ENCODE measurements around the gene HGFAC.

Gene HGFAC

GRCh38 chr4:3465698-3466671 is 24.2 kb downstream of the HGFAC start:
- H3K4me3 ChIP-seq (ENCODE audit: low read depth in 1 of 5, low read length in 5 of 5) = no peak overlapping the region

GRCh38 chr4:3466691-3467600 is 25.2 kb downstream of the HGFAC start:
- no peaks in the 10 kb centered on the region for H3K36me3 ChIP-seq (ENCODE audit: control insufficient read depth in 5 of 5, insufficient read depth in 5 of 5, low read length in 5 of 5)
- no peak overlapping the region for H3K9ac ChIP-seq (ENCODE audit: low read length in 5 of 5)
- peaks cover 0 to 5% (median 3%) of the 10 kb centered on the region in 5 donors for H3K4me1 ChIP-seq (ENCODE audit: control insufficient read depth in 5 of 5, insufficient read depth in 5 of 5, low read length in 5 of 5)
- H3K9me3 ChIP-seq (ENCODE audit: control insufficient read depth in 5 of 5, low read length in 5 of 5) = peaks cover 0 to 4% (median 0%) of the 10 kb centered on the region in 5 donors
- H3K27me3 ChIP-seq (ENCODE audit: control insufficient read depth in 5 of 5, insufficient read depth in 4 of 5, low read length in 5 of 5) = peaks cover 5 to 36% (median 21%) of the 10 kb centered on the region in 5 donors
- H3K27ac ChIP-seq (ENCODE audit: low read depth, low read length) = no peak overlapping the region
- no peak overlapping the region for H3K4me3 ChIP-seq (ENCODE audit: low read depth in 1 of 5, low read length in 5 of 5)

More at GRCh38 chr4:3465698-3466671, 24.2 kb downstream of the HGFAC start:
- Histone ChIP-seq H3K27ac (ENCODE audit: low read depth, low read length) (no peak overlapping the region), H3K4me1 (ENCODE audit: control insufficient read depth in 5 of 5, insufficient read depth in 5 of 5, low read length in 5 of 5) (peaks cover 0 to 5% (median 3%) of the 10 kb centered on the region in 5 donors), H3K27me3 (ENCODE audit: control insufficient read depth in 5 of 5, insufficient read depth in 4 of 5, low read length in 5 of 5) (peaks cover 5 to 34% (median 17%) of the 10 kb centered on the region in 5 donors), H3K36me3 (ENCODE audit: control insufficient read depth in 5 of 5, insufficient read depth in 5 of 5, low read length in 5 of 5) (no peaks in the 10 kb centered on the region), H3K9ac (ENCODE audit: low read length in 5 of 5) (no peak overlapping the region), H3K9me3 (ENCODE audit: control insufficient read depth in 5 of 5, low read length in 5 of 5) (peaks cover 0 to 4% (median 0%) of the 10 kb centered on the region in 5 donors)

GRCh38 chr4:3467601-3468031 is 25.8 kb downstream of the HGFAC start:
- Histone ChIP-seq H3K9ac (ENCODE audit: low read length in 5 of 5) (no peak overlapping the region), H3K36me3 (ENCODE audit: control insufficient read depth in 5 of 5, insufficient read depth in 5 of 5, low read length in 5 of 5) (no peaks in the 10 kb centered on the region), H3K27me3 (ENCODE audit: control insufficient read depth in 5 of 5, insufficient read depth in 4 of 5, low read length in 5 of 5) (peaks cover 5 to 32% (median 22%) of the 10 kb centered on the region in 5 donors), H3K4me3 (ENCODE audit: low read depth in 1 of 5, low read length in 5 of 5) (no peak overlapping the region), H3K4me1 (ENCODE audit: control insufficient read depth in 5 of 5, insufficient read depth in 5 of 5, low read length in 5 of 5) (peaks cover 0 to 5% (median 3%) of the 10 kb centered on the region in 5 donors), H3K27ac (ENCODE audit: low read depth, low read length) (no peak overlapping the region), H3K9me3 (ENCODE audit: control insufficient read depth in 5 of 5, low read length in 5 of 5) (peaks cover 0 to 4% (median 0%) of the 10 kb centered on the region in 5 donors)

- Histone ChIP-seq H3K27ac (ENCODE audit: low read depth, low read length) (no peak overlapping the region), H3K9me3 (ENCODE audit: control insufficient read depth in 5 of 5, low read length in 5 of 5) (peaks cover 0 to 4% (median 0%) of the 10 kb centered on the region in 5 donors), H3K27me3 (ENCODE audit: control insufficient read depth in 5 of 5, insufficient read depth in 4 of 5, low read length in 5 of 5) (peaks cover 5 to 36% (median 21%) of the 10 kb centered on the region in 5 donors), H3K9ac (ENCODE audit: low read length in 5 of 5) (no peak overlapping the region), H3K36me3 (ENCODE audit: control insufficient read depth in 5 of 5, insufficient read depth in 5 of 5, low read length in 5 of 5) (no peaks in the 10 kb centered on the region), H3K4me3 (ENCODE audit: low read depth in 1 of 5, low read length in 5 of 5) (no peak overlapping the region), H3K4me1 (ENCODE audit: control insufficient read depth in 5 of 5, insufficient read depth in 5 of 5, low read length in 5 of 5) (peaks cover 0 to 5% (median 3%) of the 10 kb centered on the region in 5 donors)
These were observed 26.4 kb downstream of the HGFAC start for GRCh38 chr4:3468154-3468553.

GRCh38 chr4:3468804-3469203 is 27.0 kb downstream of the HGFAC start:
- Histone ChIP-seq H3K9ac (ENCODE audit: low read length in 5 of 5) (no peak overlapping the region), H3K36me3 (ENCODE audit: control insufficient read depth in 5 of 5, insufficient read depth in 5 of 5, low read length in 5 of 5) (no peaks in the 10 kb centered on the region), H3K27ac (ENCODE audit: low read depth, low read length) (no peak overlapping the region), H3K4me3 (ENCODE audit: low read depth in 1 of 5, low read length in 5 of 5) (no peak overlapping the region), H3K27me3 (ENCODE audit: control insufficient read depth in 5 of 5, insufficient read depth in 4 of 5, low read length in 5 of 5) (peaks cover 5 to 36% (median 21%) of the 10 kb centered on the region in 5 donors), H3K4me1 (ENCODE audit: control insufficient read depth in 5 of 5, insufficient read depth in 5 of 5, low read length in 5 of 5) (peaks cover 0 to under 1% (median 0%) of the 10 kb centered on the region in 5 donors), H3K9me3 (ENCODE audit: control insufficient read depth in 5 of 5, low read length in 5 of 5) (peaks cover 0 to 4% (median 0%) of the 10 kb centered on the region in 5 donors)

- Histone ChIP-seq H3K27ac (ENCODE audit: low read depth, low read length) (no peak overlapping the region), H3K4me3 (ENCODE audit: low read depth in 1 of 5, low read length in 5 of 5) (no peak overlapping the region), H3K27me3 (ENCODE audit: control insufficient read depth in 5 of 5, insufficient read depth in 4 of 5, low read length in 5 of 5) (peaks cover 5 to 28% (median 19%) of the 10 kb centered on the region in 5 donors), H3K4me1 (ENCODE audit: control insufficient read depth in 5 of 5, insufficient read depth in 5 of 5, low read length in 5 of 5) (no peaks in the 10 kb centered on the region), H3K9me3 (ENCODE audit: control insufficient read depth in 5 of 5, low read length in 5 of 5) (peaks cover 0 to 4% (median 0%) of the 10 kb centered on the region in 5 donors), H3K36me3 (ENCODE audit: control insufficient read depth in 5 of 5, insufficient read depth in 5 of 5, low read length in 5 of 5) (no peaks in the 10 kb centered on the region), H3K9ac (ENCODE audit: low read length in 5 of 5) (no peak overlapping the region)
These were observed 27.8 kb downstream of the HGFAC start for GRCh38 chr4:3469386-3470243.

- Histone ChIP-seq H3K27ac (ENCODE audit: low read depth, low read length) (no peak overlapping the region), H3K9me3 (ENCODE audit: control insufficient read depth in 5 of 5, low read length in 5 of 5) (peaks cover 0 to 4% (median 0%) of the 10 kb centered on the region in 5 donors)
These were observed 28.7 kb downstream of the HGFAC start for GRCh38 chr4:3470244-3471097.

GRCh38 chr4:3471098-3471760 is 29.5 kb downstream of the HGFAC start:
- no peak overlapping the region for H3K27ac ChIP-seq (ENCODE audit: low read depth, low read length)
- no peak overlapping the region for H3K9ac ChIP-seq (ENCODE audit: low read length in 5 of 5)
- H3K36me3 ChIP-seq (ENCODE audit: control insufficient read depth in 5 of 5, insufficient read depth in 5 of 5, low read length in 5 of 5) = no peaks in the 10 kb centered on the region
- peaks cover 9 to 29% (median 15%) of the 10 kb centered on the region in 5 donors for H3K27me3 ChIP-seq (ENCODE audit: control insufficient read depth in 5 of 5, insufficient read depth in 4 of 5, low read length in 5 of 5)
- H3K4me3 ChIP-seq (ENCODE audit: low read depth in 1 of 5, low read length in 5 of 5) = no peak overlapping the region
- no peaks in the 10 kb centered on the region for H3K4me1 ChIP-seq (ENCODE audit: control insufficient read depth in 5 of 5, insufficient read depth in 5 of 5, low read length in 5 of 5)
- peaks cover 0 to 4% (median 0%) of the 10 kb centered on the region in 5 donors for H3K9me3 ChIP-seq (ENCODE audit: control insufficient read depth in 5 of 5, low read length in 5 of 5)

More at GRCh38 chr4:3470244-3471097, 28.7 kb downstream of the HGFAC start:
- Histone ChIP-seq H3K27me3 (ENCODE audit: control insufficient read depth in 5 of 5, insufficient read depth in 4 of 5, low read length in 5 of 5) (peaks cover 10 to 25% (median 18%) of the 10 kb centered on the region in 5 donors), H3K9ac (ENCODE audit: low read length in 5 of 5) (no peak overlapping the region), H3K36me3 (ENCODE audit: control insufficient read depth in 5 of 5, insufficient read depth in 5 of 5, low read length in 5 of 5) (no peaks in the 10 kb centered on the region), H3K4me3 (ENCODE audit: low read depth in 1 of 5, low read length in 5 of 5) (no peak overlapping the region), H3K4me1 (ENCODE audit: control insufficient read depth in 5 of 5, insufficient read depth in 5 of 5, low read length in 5 of 5) (no peaks in the 10 kb centered on the region)

Measured in subcutaneous abdominal adipose tissue (tissue), 5 donors.